HCT116 (cell line): ENCODE data around the gene NCSTN. TPM values are rescaled to one million over a fixed set of nuclear protein-coding genes. Genes with fewer than 3 reads are reported as not detected.

Source experiments
- ATAC-seq: fragments of 200-7000 bp; cut with Tn5 transposase; 2 replicates; pipeline ENCODE4 v1.9.1; 2020; ENCODE audit warnings: mild to moderate bottlenecking, moderate library complexity
- BruUV-seq: library from RNA; stranded (reverse); fragments of 400-500 nt; replicated peaks from 2 replicates; lab custom pipeline; 2021; lab: Mats Ljungman, UMichigan
- CTCF ChIA-PET: fragments of 300-600 bp; sonication (Branson Sonifier 250); formaldehyde crosslinking; loops from one replicate; lab custom pipeline; 2021; ENCODE audit warnings: antibody characterized with exemption; lab: Charles Lee
- POLR2A ChIA-PET: fragments of 300-600, 350-600 bp; sonication (Branson Sonifier 250); formaldehyde crosslinking; loops from one replicate; lab custom pipeline; 2021; ENCODE audit warnings: antibody characterized with exemption; lab: Charles Lee
- RAD21 ChIA-PET, 2 experiments: fragments of 300-600 bp; sonication (Branson Sonifier 250); formaldehyde crosslinking; loops; one replicate each; lab custom pipeline; 2023; ENCODE audit warnings: low total read pairs in 2 of 2; ENCODE audit not compliant: uncharacterized antibody in 2 of 2, unreplicated experiment in 2 of 2, low non-redundant PET in 1 of 2; lab: Charles Lee
- DNase-seq: peaks from one replicate; pipeline ENCODE4 v3.0.0-alpha.2; 2010; ENCODE audit warnings: low read depth, low spot score
- H2AFZ ChIP-seq: fragments of 200-600 bp; shearing (Covaris generic), sonication (generic); 2 replicates; pipeline ENCODE4 v1.6.1; 2017; ENCODE audit warnings: low read depth, mixed run types, mixed read lengths, antibody characterized with exemption, low read length; ENCODE audit not compliant: poor library complexity, severe bottlenecking
- H3K27ac ChIP-seq: 2 replicates; pipeline ENCODE4 v1.5.1; 2012; ENCODE audit warnings: low read depth, low read length
- H3K27me3 ChIP-seq: fragments of 200-600 bp; sonication (generic); 2 replicates; pipeline ENCODE4 v1.6.1; 2016; ENCODE audit warnings: mixed run types, low read length, mixed read lengths; ENCODE audit not compliant: insufficient read depth
- H3K36me3 ChIP-seq, 2 experiments: fragments of 200-500 bp in 1 of 2; fragments of 200-600 bp in 1 of 2; sonication (Bioruptor generic) in 1 of 2; sonication (generic) in 1 of 2; 2 replicates each; pipeline versions ENCODE4 v1.5.1 to v1.6.1; 2014 to 2016; ENCODE audit warnings: low read length in 2 of 2, inconsistent platforms in 1 of 2, mixed read lengths in 1 of 2, mixed run types in 1 of 2; ENCODE audit not compliant: insufficient read depth in 2 of 2, control insufficient read depth in 1 of 2
- H3K4me1 ChIP-seq, 2 experiments: fragments of 200-600 bp in 1 of 2; sonication (generic) in 1 of 2; 2 replicates each; pipeline versions ENCODE4 v1.5.1 to v1.6.1; 2012 to 2017; ENCODE audit warnings: low read length in 2 of 2, inconsistent platforms in 1 of 2, mild to moderate bottlenecking in 1 of 2, mixed read lengths in 1 of 2, mixed run types in 1 of 2, moderate library complexity in 1 of 2; ENCODE audit not compliant: insufficient read depth in 2 of 2, control insufficient read depth in 1 of 2
- H3K4me2 ChIP-seq: fragments of 200-600 bp; sonication (generic); 2 replicates; pipeline ENCODE4 v1.6.1; 2017; ENCODE audit warnings: mixed run types, low read length, mixed read lengths
- H3K4me3 ChIP-seq, 2 experiments: fragments of 200-600 bp in 1 of 2; sonication (generic) in 1 of 2; replicated peaks in 1 of 2; 2 replicates each; pipeline ENCODE4 v1.5.1; 2011 to 2016; ENCODE audit warnings: low read length in 2 of 2, control low read depth in 1 of 2, low read depth in 1 of 2, mild to moderate bottlenecking in 1 of 2, mixed read lengths in 1 of 2, mixed run types in 1 of 2
- H3K79me2 ChIP-seq: fragments of 200-600 bp; sonication (generic); 2 replicates; pipeline ENCODE4 v1.6.1; 2017; ENCODE audit warnings: mild to moderate bottlenecking, mixed run types, low read length, moderate library complexity, mixed read lengths; ENCODE audit not compliant: insufficient read depth
- H3K9ac ChIP-seq: fragments of 200-600 bp; sonication (generic); 2 replicates; pipeline ENCODE4 v1.6.1; 2016; ENCODE audit warnings: low read length, mixed read lengths
- H3K9me2 ChIP-seq: fragments of 200-600 bp; sonication (generic), shearing (Covaris generic); 2 replicates; pipeline ENCODE4 v1.6.1; 2017; ENCODE audit warnings: mixed run types, mild to moderate bottlenecking, moderate library complexity; ENCODE audit not compliant: insufficient read depth
- H3K9me3 ChIP-seq, 2 experiments: fragments of 200-500 bp in 1 of 2; fragments of 200-600 bp in 1 of 2; sonication (Bioruptor generic) in 1 of 2; sonication (generic) in 1 of 2; 2 replicates each; pipeline ENCODE4 v1.6.1; 2014 to 2017; ENCODE audit warnings: low read length in 2 of 2, mixed read lengths in 2 of 2, inconsistent platforms in 1 of 2, low read depth in 1 of 2, mild to moderate bottlenecking in 1 of 2, mixed run types in 1 of 2, moderate library complexity in 1 of 2; ENCODE audit not compliant: control insufficient read depth in 1 of 2, insufficient read depth in 1 of 2
- H4K20me1 ChIP-seq: fragments of 200-600 bp; sonication (generic), shearing (Covaris generic); 2 replicates; pipeline ENCODE4 v1.6.1; 2017; ENCODE audit warnings: mixed run types, mild to moderate bottlenecking, moderate library complexity; ENCODE audit not compliant: insufficient read depth
- CBX3 ChIP-seq: IDR thresholded peaks from 2 replicates; pipeline ENCODE4 v1.6.1; 2012; ENCODE audit warnings: low read depth
- CEBPB ChIP-seq: IDR thresholded peaks from 2 replicates; pipeline ENCODE4 v1.6.1; 2012; ENCODE audit warnings: low read depth
- CTCF ChIP-seq, 3 experiments: fragments of 200-600 bp in 1 of 3; sonication (generic) in 1 of 3; IDR thresholded peaks in 2 of 3; conservative IDR thresholded peaks in 1 of 3; 2 replicates each; pipeline ENCODE4 v1.5.1; 2012 to 2017; ENCODE audit warnings: low read depth in 2 of 3, low read length in 2 of 3, antibody characterized with exemption in 1 of 3, borderline replicate concordance in 1 of 3, control low read depth in 1 of 3, mild to moderate bottlenecking in 1 of 3, mixed read lengths in 1 of 3, mixed run types in 1 of 3, moderate library complexity in 1 of 3; ENCODE audit not compliant: insufficient read depth in 1 of 3
- EZH2 ChIP-seq: fragments of 200-600 bp; sonication (generic); IDR thresholded peaks from 2 replicates; pipeline ENCODE4 v1.6.1; 2017; ENCODE audit warnings: antibody characterized with exemption, mixed run types
- EZH2phosphoT487 ChIP-seq: fragments of 200-600 bp; IDR thresholded peaks from 2 replicates; pipeline ENCODE4 v1.6.1; 2018; ENCODE audit warnings: antibody characterized with exemption, borderline replicate concordance
- FOSL1 ChIP-seq: IDR thresholded peaks from 2 replicates; pipeline ENCODE4 v1.6.1; 2012; ENCODE audit warnings: low read depth
- POLR2A ChIP-seq: IDR thresholded peaks from 2 replicates; pipeline ENCODE4 v1.7.0; 2011; ENCODE audit warnings: borderline replicate concordance; ENCODE audit not compliant: insufficient read depth, insufficient read length; ENCODE audit errors: extremely low read depth
- POLR2AphosphoS5 ChIP-seq: IDR thresholded peaks from 2 replicates; pipeline ENCODE4 v1.6.1; 2011; ENCODE audit warnings: mild to moderate bottlenecking, low read depth, low read length, moderate library complexity
- RAD21 ChIP-seq: IDR thresholded peaks from 2 replicates; pipeline ENCODE4 v1.6.1; 2012; ENCODE audit warnings: low read depth, mild to moderate bottlenecking
- SIN3A ChIP-seq: IDR thresholded peaks from 2 replicates; pipeline ENCODE4 v1.6.1; 2012; ENCODE audit warnings: low read depth
- SP1 ChIP-seq: IDR thresholded peaks from 2 replicates; pipeline ENCODE4 v1.6.1; 2012; ENCODE audit warnings: low read depth
- ZBTB33 ChIP-seq: IDR thresholded peaks from 2 replicates; pipeline ENCODE4 v1.6.1; 2011; ENCODE audit warnings: mild to moderate bottlenecking, low read length, moderate library complexity; ENCODE audit not compliant: insufficient replicate concordance; ENCODE audit errors: extremely low read depth
- ZFX ChIP-seq: fragments of 450-650 bp; IDR thresholded peaks from 2 replicates; pipeline ENCODE4 v1.6.1; 2017
- intact Hi-C: fragments of 100-400 bp; cut with micrococcal nuclease; formaldehyde crosslinking; loops from 2 replicates; pipeline ENCODE4 v1.10.0; 2022
- total RNA-seq: library from RNA; stranded (reverse); gene quantifications from one replicate; pipeline ENCODE4 v1.2.1, GENCODE V29; 2021; ENCODE audit not compliant: unreplicated experiment
- TF ChIP-seq, protein P1 (sequence below): IDR thresholded peaks from 2 replicates; pipeline ENCODE4 v1.6.1; 2012; ENCODE audit warnings: low read depth

Gene NCSTN
- total RNA-seq, 1 experiment from 2014 or later: 68.4 TPM

- no peak overlapping the region for H3K27ac ChIP-seq
- no peak overlapping the region for H2AFZ ChIP-seq
- H3K27me3 ChIP-seq: no peaks in the 10 kb centered on the region
- RAD21 ChIA-PET: no interaction called here
- H3K9ac ChIP-seq: no peak overlapping the region
- H3K4me2 ChIP-seq: no peak overlapping the region
- TF ChIP-seq SP1 (no peak), EZH2phosphoT487 (no peak), ZFX (no peak), EZH2 (no peak), ZBTB33 (no peak), POLR2A (no peak), FOSL1 (no peak), POLR2AphosphoS5 (no peak), SIN3A (no peak), CEBPB (no peak), CBX3 (no peak), CTCF (IDR thresholded peaks at IDR 0.05 in 2 of 3, conservative IDR thresholded peaks at IDR 0.05 in 1 of 3; ENCODE audit: borderline replicate concordance in 1 of 3, insufficient read depth in 1 of 3, low read depth in 2 of 3, low read length in 2 of 3) (no peak), RAD21 (no peak)
- TF ChIP-seq, protein P1, sequence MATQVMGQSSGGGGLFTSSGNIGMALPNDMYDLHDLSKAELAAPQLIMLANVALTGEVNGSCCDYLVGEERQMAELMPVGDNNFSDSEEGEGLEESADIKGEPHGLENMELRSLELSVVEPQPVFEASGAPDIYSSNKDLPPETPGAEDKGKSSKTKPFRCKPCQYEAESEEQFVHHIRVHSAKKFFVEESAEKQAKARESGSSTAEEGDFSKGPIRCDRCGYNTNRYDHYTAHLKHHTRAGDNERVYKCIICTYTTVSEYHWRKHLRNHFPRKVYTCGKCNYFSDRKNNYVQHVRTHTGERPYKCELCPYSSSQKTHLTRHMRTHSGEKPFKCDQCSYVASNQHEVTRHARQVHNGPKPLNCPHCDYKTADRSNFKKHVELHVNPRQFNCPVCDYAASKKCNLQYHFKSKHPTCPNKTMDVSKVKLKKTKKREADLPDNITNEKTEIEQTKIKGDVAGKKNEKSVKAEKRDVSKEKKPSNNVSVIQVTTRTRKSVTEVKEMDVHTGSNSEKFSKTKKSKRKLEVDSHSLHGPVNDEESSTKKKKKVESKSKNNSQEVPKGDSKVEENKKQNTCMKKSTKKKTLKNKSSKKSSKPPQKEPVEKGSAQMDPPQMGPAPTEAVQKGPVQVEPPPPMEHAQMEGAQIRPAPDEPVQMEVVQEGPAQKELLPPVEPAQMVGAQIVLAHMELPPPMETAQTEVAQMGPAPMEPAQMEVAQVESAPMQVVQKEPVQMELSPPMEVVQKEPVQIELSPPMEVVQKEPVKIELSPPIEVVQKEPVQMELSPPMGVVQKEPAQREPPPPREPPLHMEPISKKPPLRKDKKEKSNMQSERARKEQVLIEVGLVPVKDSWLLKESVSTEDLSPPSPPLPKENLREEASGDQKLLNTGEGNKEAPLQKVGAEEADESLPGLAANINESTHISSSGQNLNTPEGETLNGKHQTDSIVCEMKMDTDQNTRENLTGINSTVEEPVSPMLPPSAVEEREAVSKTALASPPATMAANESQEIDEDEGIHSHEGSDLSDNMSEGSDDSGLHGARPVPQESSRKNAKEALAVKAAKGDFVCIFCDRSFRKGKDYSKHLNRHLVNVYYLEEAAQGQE: no peak
- no peaks in the 10 kb centered on the region for H3K79me2 ChIP-seq
- no TSS peak for BruUV-seq
- H3K4me3 ChIP-seq: no peak overlapping the region
- intact Hi-C loops: no loop called here
- CTCF ChIA-PET: no interaction called here
- H3K9me3 ChIP-seq: no peaks in the 10 kb centered on the region
- DNase-seq (no peak), ATAC-seq (no peak)
- H3K36me3 ChIP-seq: no peaks in the 10 kb centered on the region
- POLR2A ChIA-PET: no interaction called here
- no peaks in the 10 kb centered on the region for H4K20me1 ChIP-seq
- no peaks in the 10 kb centered on the region for H3K9me2 ChIP-seq
- H3K4me1 ChIP-seq: no peaks in the 10 kb centered on the region
Measured at GRCh38 chr1:160369087-160369486, 25.9 kb downstream of the NCSTN start.
